Stimulated activated CD4-positive, alpha-beta T cell treated with anti-CD3 and anti-CD28 coated beads, Interleukin-12 subunit alpha, Interleukin-12 subunit beta, amount 100 ng/mL, for 24 hours (primary cell): Measurements from ENCODE around the gene IFIT2.
"Not testable (repeated sequence)": the region's sequence is repeated elsewhere in the genome, so short reads cannot be mapped to it uniquely, and the experiment has no call there.

Experiments used
- DNase-seq, 2 experiments: peaks; one replicate each; pipeline ENCODE4 v3.0.0-alpha.2; 2020; ENCODE audit warnings: low read depth in 2 of 2

Gene IFIT2

DNA sequence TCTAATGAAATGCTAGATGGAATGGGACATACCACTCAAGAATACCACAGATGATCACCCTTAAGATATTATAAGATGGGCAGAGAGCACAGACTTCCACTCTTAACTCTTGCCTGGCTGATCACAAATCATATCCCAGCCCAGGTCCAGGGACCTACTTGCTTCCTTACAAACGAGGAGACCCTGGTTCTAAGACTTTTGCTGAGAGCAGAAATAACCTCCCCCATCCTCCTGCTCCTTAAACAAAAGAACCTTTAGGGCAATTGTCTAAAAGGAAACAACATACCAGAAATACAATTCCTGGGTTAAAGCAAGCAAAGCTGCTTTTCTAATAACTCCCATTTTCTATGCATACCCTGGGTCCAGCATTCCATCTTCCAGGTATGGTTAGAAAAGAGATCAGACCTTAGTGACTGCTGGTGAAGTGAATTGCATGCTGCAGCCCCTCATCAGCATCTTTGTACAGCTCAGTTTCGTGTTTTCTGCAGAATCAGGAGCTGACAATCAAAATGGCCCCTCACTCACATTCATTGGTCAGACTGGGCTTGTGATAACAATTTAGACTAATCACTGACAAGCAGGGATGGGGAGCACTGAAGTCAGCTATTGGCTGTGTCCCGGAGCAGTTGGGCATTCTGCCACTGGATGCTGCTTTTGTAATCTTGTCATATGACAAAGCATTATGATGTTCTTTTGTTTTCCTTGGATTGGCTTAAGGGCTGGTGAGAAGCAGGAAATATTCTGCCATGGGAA is 40.5 kb downstream of the IFIT2 start:
- no peak for DNase-seq

DNA sequence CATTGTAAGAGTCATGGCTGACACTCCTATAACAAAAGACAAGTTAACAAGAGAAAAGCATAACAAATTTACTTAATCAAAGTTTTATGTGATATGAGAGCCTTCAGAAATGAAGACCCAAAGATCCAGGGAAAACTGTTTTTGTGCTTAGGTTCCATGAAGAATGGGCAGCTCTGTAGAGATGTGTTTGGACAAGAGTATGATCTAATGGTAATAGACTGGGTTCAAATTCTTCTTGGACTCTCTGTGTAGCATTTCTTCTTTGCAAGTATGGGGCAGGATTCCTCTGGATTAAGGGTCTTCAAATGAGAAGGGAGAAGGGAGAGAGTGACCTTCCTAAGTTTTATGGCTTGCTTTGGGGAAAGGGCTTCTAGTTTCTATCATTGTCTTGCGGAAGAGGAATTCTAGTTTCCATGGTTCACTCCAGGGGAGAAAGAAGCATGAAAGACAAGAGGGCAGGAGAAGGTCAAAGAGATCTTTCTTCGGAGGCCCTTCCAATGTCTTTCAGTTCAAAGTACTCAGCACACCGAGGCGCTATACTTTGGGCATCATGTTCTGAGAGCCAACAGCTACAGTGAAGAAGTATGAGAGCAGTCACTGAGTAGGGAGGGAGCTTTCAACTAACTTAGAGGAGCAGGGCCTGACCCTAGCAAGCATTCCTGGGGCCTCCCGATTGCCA is 41.4 kb downstream of the IFIT2 start:
- no peak for DNase-seq

DNA sequence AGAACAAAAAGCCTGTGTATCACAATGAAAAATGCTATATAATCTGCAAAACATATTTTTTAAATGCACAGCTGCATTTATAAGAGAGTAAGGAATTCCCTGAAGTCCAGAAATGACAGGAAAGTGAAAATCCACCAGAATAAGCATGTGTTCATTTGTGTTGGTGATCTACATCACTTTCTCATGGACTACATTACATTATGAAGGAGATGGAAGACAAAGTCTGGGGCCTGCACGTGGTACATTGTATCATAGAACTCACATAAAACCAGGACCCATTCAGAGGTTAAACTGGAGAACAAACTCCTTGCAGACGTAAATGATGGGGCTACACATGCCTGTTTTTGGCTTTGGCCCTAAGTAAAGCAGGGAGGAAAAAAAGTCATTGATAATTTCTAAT is 42.3 kb downstream of the IFIT2 start:
- DNase-seq = no peak

DNA sequence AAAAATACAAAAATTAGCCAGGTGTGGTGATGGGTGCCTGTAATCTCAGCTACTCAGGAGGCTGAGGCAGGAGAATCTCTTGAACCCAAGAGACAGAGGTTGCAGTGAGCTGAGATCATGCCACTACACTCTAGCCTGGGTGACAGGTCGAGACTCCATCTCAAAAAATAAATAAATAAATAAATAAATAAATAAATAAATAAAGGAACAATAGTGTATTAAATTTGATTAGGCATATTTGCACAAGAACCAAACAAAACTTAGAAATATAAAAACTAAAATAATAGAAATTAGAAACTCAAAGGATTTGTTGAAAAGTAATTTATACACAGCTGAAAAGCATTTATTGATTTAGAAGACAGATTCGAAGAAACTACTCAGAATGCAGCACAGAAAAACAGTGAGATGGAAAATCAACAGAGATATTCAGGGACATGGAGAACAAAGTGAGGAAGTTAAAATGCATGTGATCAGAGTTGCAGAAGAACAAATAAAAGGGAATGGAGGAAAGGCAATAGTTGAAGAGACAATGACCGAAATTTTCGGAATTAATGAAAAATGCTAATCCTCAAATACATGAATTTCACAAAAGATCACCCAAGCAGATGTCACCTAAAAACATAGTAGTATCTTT is 43.6 kb downstream of the IFIT2 start:
- DNase-seq = no peak

DNA sequence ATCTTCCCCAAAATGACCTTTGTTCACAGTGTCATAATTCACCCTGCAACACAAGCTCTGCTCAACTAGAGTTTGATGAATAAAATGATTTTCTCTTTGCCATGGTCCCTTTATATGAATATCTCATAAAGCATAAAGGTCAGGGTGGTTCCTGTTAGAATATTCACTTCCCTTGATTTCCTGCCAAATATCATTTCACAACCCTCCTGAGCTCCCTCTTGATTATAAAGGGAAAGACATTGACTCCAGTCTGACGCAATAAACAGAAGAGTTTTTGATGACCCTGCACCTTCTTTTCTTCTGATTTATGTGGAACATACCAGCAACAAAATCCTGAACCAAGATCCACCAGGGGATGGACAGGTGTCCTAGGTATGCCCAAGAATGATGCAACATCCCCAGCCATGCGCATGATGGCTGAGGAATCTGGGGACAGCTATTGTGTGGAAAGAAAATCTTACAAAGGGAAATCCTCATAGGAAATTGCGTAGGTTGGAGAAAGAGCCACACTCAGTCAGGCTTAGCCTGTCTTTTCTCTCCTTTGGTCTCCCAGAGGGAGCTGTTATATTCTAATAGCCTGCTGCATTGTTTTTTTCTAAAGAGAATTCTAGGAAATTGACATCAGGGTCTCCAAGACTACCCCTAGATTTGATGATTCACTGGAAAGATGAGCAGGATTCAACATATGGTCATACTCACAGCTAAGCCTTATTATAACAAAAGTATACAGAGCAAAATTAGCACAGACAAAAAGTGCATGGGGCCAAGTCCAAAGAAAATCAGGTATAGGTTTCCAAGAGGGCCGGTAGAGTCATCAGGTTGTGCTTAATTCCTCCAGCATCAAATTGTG is 44.8 kb downstream of the IFIT2 start:
- no peak for DNase-seq

DNA sequence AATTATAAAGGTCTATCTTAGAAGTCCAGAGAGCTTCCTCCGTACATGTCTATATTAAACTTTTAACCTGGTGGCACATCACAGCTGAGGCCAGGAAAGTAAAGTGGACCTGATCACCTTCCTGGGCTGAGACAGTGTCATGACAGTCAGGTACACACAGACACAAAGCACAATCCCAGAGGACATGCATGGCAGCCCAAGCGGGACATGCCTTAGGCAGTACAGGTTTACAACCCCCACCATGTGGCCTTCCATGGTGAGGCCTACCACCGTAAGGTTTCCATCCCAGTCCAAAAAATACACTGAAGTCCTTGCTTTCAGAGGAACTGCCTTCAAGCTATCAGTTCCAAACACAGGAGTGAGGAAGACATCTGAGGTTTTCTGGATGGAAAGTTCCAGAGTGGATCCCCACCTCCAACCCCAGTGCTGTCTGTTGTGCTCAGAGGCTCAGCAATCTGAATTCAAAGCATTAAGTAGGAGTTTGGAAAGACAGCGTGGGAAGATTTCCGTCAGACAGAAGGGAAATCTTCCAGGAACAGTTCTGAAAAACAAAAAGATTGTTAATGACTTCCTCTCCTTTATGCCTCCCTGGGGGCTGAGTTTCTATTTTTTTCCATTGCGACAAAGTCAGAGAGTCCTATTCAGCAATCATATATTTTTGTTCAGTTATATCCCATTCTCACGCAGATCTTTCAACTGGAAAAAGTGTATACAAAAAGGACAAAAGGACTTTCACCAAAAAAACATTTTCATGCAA is 46.0 kb downstream of the IFIT2 start:
- DNase-seq = no peak

DNA sequence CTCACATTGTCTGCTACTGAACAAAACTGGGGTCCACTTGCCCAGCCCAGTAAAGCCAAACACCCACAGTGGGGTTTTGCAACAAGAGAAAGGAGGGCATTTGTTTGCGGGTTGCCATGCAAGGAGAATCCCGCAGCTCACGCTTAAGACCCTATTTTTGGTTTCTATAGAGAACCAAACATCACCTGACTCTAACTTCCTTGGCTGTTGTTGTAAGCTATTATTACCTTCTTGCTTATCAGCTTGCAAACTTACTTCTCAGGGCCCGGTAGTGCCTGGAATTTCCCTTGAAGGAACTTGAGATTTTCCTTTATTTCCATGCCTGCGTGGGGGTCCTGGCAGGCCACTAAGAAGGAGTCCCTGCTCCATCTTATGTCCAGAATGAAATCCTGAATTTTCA is 46.6 kb downstream of the IFIT2 start:
- no peak for DNase-seq

DNA sequence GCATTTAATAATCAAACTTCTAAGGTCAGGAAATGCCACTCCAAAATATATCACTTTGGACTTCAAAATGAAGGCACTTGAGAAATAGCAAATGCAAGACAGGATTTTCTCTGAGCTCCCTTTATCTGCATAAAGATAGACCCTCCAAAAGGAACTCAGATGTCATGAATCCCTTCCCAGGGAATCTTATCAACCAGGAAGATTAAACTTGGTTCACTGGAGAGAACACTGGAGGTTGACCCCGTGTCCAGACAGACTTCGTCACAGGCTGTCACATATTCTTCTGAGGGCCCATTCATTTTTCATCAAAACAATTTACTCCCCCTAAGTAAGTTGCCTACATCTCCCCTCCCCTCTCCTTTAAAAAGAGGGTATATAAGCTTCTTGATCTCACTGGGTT is 47.1 kb downstream of the IFIT2 start:
- no peak for DNase-seq

DNA sequence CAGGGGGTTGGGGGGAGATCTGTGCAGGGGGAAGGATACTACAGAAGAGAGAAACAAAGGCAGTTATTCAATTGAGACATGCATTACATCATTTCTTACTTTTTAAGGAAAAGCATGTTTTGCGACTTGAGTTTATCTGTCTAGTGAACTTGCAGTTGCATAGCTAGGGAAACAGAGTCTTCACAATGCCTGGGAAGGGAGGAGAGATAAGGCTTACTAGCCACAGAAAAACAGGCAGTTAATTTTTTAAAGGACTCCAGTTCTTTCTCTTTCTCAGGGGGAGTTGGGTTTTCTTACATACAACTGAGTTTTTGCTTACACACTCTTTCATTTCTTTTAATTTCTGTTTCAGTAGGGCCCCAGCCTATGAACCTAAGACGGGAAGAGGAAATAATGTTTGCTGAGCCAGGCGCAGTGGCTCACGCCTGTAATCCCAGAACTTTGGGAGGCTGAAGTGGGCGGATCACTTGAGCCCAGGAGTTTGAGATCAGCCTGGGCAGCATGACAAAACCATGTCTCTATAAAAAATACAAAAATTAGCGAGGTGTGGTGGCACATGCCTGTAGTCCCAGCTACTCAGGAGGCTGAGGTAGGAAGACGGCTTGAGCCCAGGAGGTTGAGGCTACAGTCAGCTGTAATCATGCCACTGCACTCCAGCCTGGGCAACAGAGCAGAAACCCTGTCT is 48.9 kb downstream of the IFIT2 start:
- not testable (repeated sequence) for DNase-seq

DNA sequence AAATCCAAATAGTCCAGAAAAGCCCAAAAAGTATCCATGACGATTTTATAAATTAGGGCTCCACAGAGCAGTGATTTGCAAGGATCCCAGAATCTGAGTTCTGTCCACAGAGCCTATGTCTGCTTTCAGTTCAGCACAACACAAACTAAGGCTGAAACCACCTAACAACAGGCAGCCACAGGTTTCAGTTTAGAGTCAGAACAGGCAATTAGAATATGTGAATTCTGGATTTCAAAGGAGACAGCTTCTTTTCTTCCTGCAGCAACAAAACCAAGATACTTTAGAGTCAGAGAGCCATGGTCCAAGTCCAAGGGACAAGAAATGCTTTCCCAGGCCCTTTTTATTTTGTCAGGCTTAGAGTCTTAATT is 49.5 kb downstream of the IFIT2 start:
- no peak for DNase-seq

DNA sequence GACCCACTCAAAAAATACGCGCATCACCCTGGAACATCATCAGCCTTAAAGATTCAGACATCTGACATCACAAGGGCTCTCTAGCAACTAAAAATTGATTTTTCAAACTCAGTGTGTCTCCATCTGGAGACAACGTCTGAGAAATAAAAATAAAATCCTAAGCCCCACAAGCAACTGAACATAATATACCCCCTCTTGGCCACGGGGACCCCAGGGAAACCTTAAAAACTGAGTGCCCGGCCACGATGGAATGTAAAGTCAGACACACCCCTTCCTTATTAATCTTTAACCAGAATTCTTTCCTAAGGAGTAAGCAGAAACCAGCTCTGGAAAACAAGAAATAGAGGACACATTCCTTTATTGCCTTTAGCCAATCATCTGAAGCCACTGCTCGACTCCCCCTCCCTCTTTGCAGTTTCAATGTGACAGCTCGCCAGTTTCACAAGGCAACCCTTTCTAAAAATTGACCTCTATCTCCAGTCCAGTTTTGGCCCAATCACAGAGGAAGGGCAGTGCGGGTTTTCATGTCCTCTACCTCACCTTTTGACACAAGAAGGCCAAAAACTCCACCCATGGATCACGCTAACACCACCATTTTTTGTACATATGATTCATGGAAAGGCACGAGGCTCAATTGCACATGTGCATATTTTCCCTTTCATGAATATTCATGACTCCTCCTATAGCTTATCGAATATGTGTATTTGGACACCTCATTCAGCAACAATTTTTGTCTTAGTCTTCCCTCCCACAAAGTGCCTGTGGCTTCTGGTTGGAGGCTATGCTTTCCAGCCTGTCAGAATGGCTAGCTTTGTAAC is 50.1 kb downstream of the IFIT2 start:
- DNase-seq = no peak

DNA sequence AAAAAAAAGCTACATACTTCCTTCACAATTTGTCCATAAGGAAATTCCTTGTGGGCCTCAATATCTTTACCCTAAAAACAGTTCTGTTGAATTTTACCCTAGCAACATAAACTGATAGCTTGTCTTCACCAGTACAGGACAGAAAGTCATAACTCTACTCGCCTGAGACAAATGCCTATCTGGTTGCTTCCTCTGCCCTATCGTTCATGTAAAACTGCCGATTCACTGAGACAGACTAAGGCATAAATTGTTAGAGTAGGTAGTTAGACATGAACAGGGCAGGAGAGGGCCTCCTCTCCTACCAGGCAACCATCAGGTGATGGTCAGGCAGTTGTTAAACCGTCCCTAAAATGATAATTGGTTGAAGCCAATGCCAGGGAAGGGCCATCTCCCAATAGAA is 51.0 kb downstream of the IFIT2 start:
- no peak for DNase-seq

DNA sequence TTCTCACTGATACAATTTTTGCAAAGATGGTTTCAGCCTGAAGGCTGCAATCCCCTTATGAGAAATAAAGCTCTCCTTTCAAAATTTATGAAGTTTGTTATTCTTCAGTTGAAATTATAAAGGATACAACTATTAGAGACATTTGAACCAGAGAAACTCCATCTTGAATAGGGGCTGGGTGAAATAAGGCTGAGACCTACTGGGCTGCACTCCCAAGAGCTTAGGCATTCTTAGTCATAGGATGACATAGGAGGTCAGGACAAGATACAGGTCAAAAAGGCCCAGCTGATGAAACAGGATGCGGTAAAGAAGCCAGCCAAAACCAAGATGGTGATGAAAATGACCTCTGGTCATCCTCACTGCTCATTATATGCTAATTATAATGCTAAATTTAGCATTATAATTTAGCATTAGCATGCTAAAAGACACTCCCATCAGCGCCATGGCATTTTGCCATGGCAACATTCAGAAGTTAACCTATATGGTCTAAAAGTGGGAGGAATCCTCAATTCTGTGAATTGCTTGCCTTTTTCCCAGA is 53.6 kb downstream of the IFIT2 start:
- DNase-seq = no peak

DNA sequence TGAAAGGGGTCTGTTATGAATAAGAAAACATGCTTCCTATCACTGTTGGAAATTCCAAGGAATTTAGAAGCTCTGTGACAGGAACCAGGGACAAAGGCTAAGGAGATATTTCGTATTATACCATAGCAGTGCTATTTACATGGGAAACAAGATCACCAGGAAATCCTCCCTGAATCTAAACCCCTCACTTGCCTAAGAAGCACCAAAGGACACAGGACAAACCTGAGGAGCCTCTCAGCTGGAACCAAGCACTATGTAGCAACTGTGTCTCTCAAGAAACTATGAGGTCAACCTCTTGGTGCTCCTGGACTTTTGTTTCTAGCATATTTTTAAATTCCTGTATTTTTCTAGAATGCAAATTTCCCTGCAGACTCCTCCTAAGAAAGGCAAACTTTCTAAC is 55.2 kb downstream of the IFIT2 start:
- no peak for DNase-seq

DNA sequence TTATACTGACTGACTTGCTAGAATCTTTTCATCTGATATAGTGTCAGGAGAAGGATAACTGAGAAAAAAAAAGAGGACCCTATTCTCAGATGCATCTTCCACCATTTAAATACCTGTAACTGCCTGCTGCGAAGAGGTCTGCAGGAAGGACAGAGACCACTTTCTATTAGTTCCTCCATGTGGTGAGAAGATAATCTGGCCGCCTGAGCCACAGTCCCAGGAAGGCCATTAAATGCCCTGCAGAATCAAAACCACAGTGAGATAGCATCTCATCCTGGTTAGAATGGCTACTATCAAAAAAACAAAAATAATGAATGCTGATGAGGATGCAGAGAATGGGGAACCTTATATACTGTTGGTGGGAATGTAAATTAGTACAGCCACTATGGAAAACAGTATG is 56.1 kb downstream of the IFIT2 start:
- DNase-seq = no peak
